Hepatocyte (in vitro differentiated cells): ENCODE data around the gene FBXO10. TPM values are rescaled to one million over a fixed set of nuclear protein-coding genes. Genes with fewer than 3 reads are reported as not detected.

ENCODE experiments used
- DNase-seq: peaks from one replicate; pipeline ENCODE4 v3.0.0-alpha.2; 2016; ENCODE audit warnings: low spot score
- H2AFZ ChIP-seq: fragments of 200-600 bp; sonication (generic); 2 replicates; pipeline ENCODE4 v1.6.0; 2016; ENCODE audit warnings: antibody characterized with exemption, mild to moderate bottlenecking
- H3K27ac ChIP-seq: fragments of 200-600 bp; sonication (generic); 2 replicates; pipeline ENCODE4 v1.5.1; 2016; ENCODE audit warnings: mild to moderate bottlenecking
- H3K27me3 ChIP-seq: fragments of 200-600 bp; sonication (generic); 2 replicates; pipeline ENCODE4 v1.6.1; 2016
- H3K36me3 ChIP-seq: fragments of 200-600 bp; sonication (generic); replicated peaks from 2 replicates; pipeline ENCODE4 v1.5.1; 2016; ENCODE audit warnings: low read depth; ENCODE audit not compliant: insufficient read depth
- H3K4me1 ChIP-seq: fragments of 200-600 bp; sonication (generic); 2 replicates; pipeline ENCODE4 v1.5.1; 2016; ENCODE audit warnings: mild to moderate bottlenecking, moderate library complexity; ENCODE audit not compliant: insufficient read depth
- H3K4me2 ChIP-seq: fragments of 200-600 bp; sonication (generic); 2 replicates; pipeline ENCODE4 v1.6.0; 2016
- H3K4me3 ChIP-seq: fragments of 200-600 bp; sonication (generic); 2 replicates; pipeline ENCODE4 v1.5.1; 2016; ENCODE audit warnings: mild to moderate bottlenecking
- H3K79me2 ChIP-seq: fragments of 200-600 bp; sonication (generic); 2 replicates; pipeline ENCODE4 v1.6.0; 2017; ENCODE audit warnings: mild to moderate bottlenecking
- H3K9me2 ChIP-seq: fragments of 200-600 bp; sonication (generic); replicated peaks from 2 replicates; pipeline ENCODE4 v1.6.0; 2017; ENCODE audit warnings: mild to moderate bottlenecking; ENCODE audit not compliant: insufficient read depth
- H3K9me3 ChIP-seq: fragments of 200-600 bp; sonication (generic); 2 replicates; pipeline ENCODE4 v1.5.1; 2016; ENCODE audit warnings: low read depth, mild to moderate bottlenecking
- H4K20me1 ChIP-seq: fragments of 200-600 bp; sonication (generic); 2 replicates; pipeline ENCODE4 v1.6.0; 2016; ENCODE audit warnings: mild to moderate bottlenecking; ENCODE audit not compliant: insufficient read depth, poor library complexity, severe bottlenecking
- EZH2 ChIP-seq: fragments of 200-600 bp; sonication (generic); IDR thresholded peaks from 2 replicates; pipeline ENCODE4 v1.6.1; 2016; ENCODE audit warnings: antibody characterized with exemption, mild to moderate bottlenecking, borderline replicate concordance
- EZH2phosphoT487 ChIP-seq: fragments of 200-600 bp; sonication (generic); IDR thresholded peaks from one replicate; pipeline ENCODE4 v1.6.1; 2018; ENCODE audit warnings: antibody characterized with exemption, mild to moderate bottlenecking, low read depth, moderate library complexity; ENCODE audit not compliant: unreplicated experiment, severe bottlenecking
- WGBS: methylation state at CpG from one replicate; pipeline ENCODE4 v1.1.6; 2016; ENCODE audit warnings: low lambda C conversion rate; ENCODE audit errors: missing lambda C conversion rate; 5-methylcytosine and 5-hydroxymethylcytosine counted together
- polyA plus RNA-seq: library from polyadenylated mRNA; unstranded; fragments of >200 nt; fragmentation: Nextera tagmentation; extraction: Ambion mirVana; gene quantifications from 2 replicates; pipeline ENCODE4 v1.2.1, GENCODE V29; 2016
- total RNA-seq: library from RNA; depleted of rRNA; stranded (reverse); fragments of >200 nt; gene quantifications from 2 replicates; pipeline ENCODE4 v1.2.3, GENCODE V29; 2014
- TF ChIP-seq, protein P1 (sequence below): fragments of 200-600 bp; sonication (generic); IDR thresholded peaks from 2 replicates; pipeline ENCODE4 v1.5.1; 2016; ENCODE audit warnings: antibody characterized with exemption, mild to moderate bottlenecking; ENCODE audit not compliant: poor library complexity

The FBXO10 gene
- total and polyA plus RNA-seq, 2 experiments from 2014 or later, result 7.4 to 12.5 TPM

DNA sequence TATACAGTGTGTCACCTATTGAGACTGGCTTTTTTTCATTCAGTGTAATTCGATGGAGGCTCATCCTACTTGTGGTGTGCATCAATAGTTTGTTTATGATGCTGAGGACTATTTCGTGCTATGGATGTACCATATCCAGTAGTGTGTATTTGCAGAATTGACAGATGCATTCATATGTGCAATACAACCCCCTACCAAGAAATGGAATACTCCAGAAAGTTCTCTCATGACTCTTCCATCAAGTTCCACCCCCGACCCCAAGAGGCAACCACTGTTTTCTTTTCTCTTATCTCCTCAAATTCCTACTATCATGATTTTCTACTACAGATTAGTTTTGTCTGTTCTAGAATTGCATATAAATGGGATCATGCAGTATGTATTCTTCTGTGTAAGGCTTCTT, 21.9 kb downstream of the FBXO10 start:
- Histone ChIP-seq H4K20me1 (no peaks in the 10 kb centered on the region), H3K4me2 (no peak overlapping the region), H3K27ac (no peak overlapping the region), H3K4me3 (no peak overlapping the region), H3K9me3 (no peaks in the 10 kb centered on the region), H3K79me2 (no peaks in the 10 kb centered on the region), H2AFZ (no peak overlapping the region), H3K4me1 (no peaks in the 10 kb centered on the region), H3K9me2 (no peaks in the 10 kb centered on the region), H3K27me3 (no peaks in the 10 kb centered on the region), H3K36me3 (no peaks in the 10 kb centered on the region)
- no peak for DNase-seq
- TF ChIP-seq EZH2phosphoT487 (no peak), EZH2 (no peak)
- TF ChIP-seq, protein P1, sequence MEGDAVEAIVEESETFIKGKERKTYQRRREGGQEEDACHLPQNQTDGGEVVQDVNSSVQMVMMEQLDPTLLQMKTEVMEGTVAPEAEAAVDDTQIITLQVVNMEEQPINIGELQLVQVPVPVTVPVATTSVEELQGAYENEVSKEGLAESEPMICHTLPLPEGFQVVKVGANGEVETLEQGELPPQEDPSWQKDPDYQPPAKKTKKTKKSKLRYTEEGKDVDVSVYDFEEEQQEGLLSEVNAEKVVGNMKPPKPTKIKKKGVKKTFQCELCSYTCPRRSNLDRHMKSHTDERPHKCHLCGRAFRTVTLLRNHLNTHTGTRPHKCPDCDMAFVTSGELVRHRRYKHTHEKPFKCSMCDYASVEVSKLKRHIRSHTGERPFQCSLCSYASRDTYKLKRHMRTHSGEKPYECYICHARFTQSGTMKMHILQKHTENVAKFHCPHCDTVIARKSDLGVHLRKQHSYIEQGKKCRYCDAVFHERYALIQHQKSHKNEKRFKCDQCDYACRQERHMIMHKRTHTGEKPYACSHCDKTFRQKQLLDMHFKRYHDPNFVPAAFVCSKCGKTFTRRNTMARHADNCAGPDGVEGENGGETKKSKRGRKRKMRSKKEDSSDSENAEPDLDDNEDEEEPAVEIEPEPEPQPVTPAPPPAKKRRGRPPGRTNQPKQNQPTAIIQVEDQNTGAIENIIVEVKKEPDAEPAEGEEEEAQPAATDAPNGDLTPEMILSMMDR, result no peak
- 95% methylated on average over 3 of the region's 3 CpGs for WGBS

- Histone ChIP-seq H2AFZ (no peak overlapping the region), H3K36me3 (no peaks in the 10 kb centered on the region), H3K4me1 (no peaks in the 10 kb centered on the region), H3K27ac (no peak overlapping the region), H3K27me3 (no peaks in the 10 kb centered on the region), H3K79me2 (no peaks in the 10 kb centered on the region), H4K20me1 (no peaks in the 10 kb centered on the region), H3K9me2 (no peaks in the 10 kb centered on the region), H3K4me3 (no peak overlapping the region), H3K4me2 (no peak overlapping the region), H3K9me3 (no peaks in the 10 kb centered on the region)
- TF ChIP-seq EZH2phosphoT487 (no peak), EZH2 (no peak)
- TF ChIP-seq, protein P1, result no peak
- no peak for DNase-seq
- 92% methylated on average over 2 of the region's 2 CpGs for WGBS
These were observed 24.3 kb downstream of the FBXO10 start for GRCh38 chr9:37551888-37552287.

DNA sequence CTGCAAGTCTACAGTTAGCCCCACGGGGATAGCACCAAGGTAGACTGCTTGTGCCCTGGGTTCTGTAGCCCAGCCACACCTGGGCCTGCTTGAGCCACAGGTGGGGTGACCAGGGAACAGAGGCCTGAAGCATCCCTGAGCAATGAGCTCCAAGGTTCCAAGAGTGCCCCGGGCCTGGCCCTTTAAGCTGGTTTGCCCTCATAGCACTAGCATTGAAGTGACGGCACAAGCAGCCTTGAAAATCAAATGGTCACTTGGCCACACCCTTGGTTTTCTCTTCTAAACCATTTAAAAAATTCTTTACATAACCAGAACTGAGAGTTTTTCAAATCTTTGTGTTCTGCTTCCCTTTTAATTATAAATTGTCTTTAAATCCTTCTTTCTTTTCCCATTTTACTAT, 24.7 kb downstream of the FBXO10 start:
- H4K20me1 ChIP-seq, result no peaks in the 10 kb centered on the region
- 79% methylated on average over 3 of the region's 3 CpGs for WGBS
- H2AFZ ChIP-seq, result no peak overlapping the region
- H3K4me2 ChIP-seq, result no peak overlapping the region
- no peak overlapping the region for H3K27ac ChIP-seq
- H3K4me3 ChIP-seq, result no peak overlapping the region
- H3K9me2 ChIP-seq, result no peaks in the 10 kb centered on the region
- no peaks in the 10 kb centered on the region for H3K4me1 ChIP-seq
- no peak for DNase-seq
- no peaks in the 10 kb centered on the region for H3K79me2 ChIP-seq
- TF ChIP-seq EZH2phosphoT487 (no peak), EZH2 (no peak)
- no peaks in the 10 kb centered on the region for H3K36me3 ChIP-seq
- no peaks in the 10 kb centered on the region for H3K27me3 ChIP-seq
- no peaks in the 10 kb centered on the region for H3K9me3 ChIP-seq

- WGBS, result 91% methylated on average over 1 of the region's 1 CpG
- H3K27ac ChIP-seq, result no peak overlapping the region
- H3K27me3 ChIP-seq, result no peaks in the 10 kb centered on the region
- H3K36me3 ChIP-seq, result no peaks in the 10 kb centered on the region
- no peaks in the 10 kb centered on the region for H4K20me1 ChIP-seq
- no peaks in the 10 kb centered on the region for H3K9me2 ChIP-seq
- TF ChIP-seq, protein P1, result no peak
- no peak for TF ChIP-seq EZH2phosphoT487
- no peak for TF ChIP-seq EZH2
- H3K9me3 ChIP-seq, result no peaks in the 10 kb centered on the region
- H2AFZ ChIP-seq, result no peak overlapping the region
- H3K4me2 ChIP-seq, result no peak overlapping the region
- no peak overlapping the region for H3K4me3 ChIP-seq
- no peak for DNase-seq
- H3K79me2 ChIP-seq, result no peaks in the 10 kb centered on the region
- no peaks in the 10 kb centered on the region for H3K4me1 ChIP-seq
These were observed 25.4 kb downstream of the FBXO10 start for GRCh38 chr9:37550781-37551180.
